ENCODE data around the gene CENPP.

Gene CENPP

DNA sequence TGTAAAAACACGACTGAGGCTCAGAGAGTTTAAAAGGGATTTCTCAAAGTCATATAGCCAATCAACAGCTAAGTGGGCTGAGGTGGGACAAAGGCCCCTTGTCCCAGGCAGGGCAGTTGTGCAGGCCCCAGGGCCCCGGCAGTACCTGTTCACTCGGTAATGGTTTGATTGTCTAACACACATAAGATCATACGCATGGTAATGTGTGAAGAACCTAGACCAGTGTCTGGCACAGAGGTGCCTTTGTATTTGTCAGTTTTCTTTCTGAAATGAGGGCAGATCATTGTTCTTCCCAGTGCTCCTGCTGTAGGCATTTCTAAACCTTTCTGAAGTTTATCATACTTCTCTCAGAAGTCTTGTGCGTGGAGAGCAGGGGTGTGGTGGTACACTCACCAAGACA, 277.3 kb downstream of the CENPP start:
- DNase-seq, result no peak

GRCh38 chr9:92603990-92604389, 278.2 kb downstream of the CENPP start:
- DNase-seq, result no peak

- no peak for DNase-seq
These were observed 279.5 kb downstream of the CENPP start for GRCh38 chr9:92605224-92605623.

DNA sequence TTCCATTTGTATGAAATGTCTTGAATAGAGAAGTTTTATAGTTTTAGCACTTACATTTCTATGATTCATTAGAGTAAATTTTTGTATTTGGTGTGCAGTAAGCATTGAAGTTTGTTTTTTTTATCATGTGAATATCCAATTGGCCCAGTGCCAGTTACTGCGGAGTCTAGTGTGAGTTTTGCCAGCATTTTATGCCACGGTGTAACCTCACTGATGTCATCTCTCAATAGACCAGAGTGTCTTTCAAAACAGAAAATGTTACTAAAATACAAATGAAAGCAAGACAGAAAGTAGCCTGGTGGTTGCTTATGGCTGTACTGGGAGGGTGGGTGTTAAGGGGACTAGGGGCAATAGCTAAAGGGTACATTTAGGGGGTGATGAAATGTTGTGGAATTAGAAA, 281.3 kb downstream of the CENPP start:
- DNase-seq, result no peak

DNA sequence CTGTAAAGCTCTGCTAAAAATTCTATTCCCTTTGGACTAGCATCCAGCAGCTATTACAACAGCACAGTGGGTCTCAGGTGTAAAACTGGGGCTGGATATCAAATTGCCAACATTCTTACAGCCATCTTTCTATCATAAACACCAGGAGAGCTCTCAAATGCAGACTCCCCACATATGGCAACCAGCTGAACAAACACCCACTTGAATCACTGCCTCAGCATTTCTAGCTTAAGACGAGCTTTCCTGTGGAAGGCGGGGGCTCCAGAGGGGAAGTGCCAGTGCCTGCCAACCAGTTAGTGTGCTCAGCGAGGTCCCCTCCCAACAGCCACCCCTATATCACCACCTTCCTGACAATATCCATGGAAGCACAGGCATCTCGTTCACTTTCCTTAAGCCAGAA, 282.0 kb downstream of the CENPP start:
- DNase-seq, result no peak

GRCh38 chr9:92608241-92608908, 282.6 kb downstream of the CENPP start:
- DNase-seq, result no peak

- DNase-seq, result no peak
These were observed 283.2 kb downstream of the CENPP start for GRCh38 chr9:92608909-92609445.

- DNase-seq, result no peak
These were observed 285.0 kb downstream of the CENPP start for GRCh38 chr9:92610470-92611420.

GRCh38 chr9:92611621-92612285, 286.0 kb downstream of the CENPP start:
- no peak for DNase-seq

DNA sequence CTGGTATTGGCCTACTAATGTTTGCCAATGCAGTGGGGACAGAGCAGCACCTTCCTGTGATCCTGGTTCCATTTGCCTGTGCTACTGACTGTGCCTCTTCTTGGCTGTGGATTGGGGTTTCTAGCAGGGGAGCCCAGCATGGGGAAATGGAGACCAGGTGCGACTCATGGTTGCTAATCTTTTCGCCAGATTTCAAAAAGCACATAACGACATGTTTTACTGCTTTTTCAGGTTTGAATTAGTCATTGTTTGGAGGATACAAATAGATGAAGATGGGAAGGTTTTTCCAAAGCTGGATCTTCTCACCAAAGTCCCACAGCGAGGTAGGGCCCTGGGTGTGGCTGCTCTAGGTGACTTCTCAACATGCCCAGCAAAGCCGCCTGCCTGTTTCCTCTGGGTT, 286.5 kb downstream of the CENPP start:
- no peak for DNase-seq

DNA sequence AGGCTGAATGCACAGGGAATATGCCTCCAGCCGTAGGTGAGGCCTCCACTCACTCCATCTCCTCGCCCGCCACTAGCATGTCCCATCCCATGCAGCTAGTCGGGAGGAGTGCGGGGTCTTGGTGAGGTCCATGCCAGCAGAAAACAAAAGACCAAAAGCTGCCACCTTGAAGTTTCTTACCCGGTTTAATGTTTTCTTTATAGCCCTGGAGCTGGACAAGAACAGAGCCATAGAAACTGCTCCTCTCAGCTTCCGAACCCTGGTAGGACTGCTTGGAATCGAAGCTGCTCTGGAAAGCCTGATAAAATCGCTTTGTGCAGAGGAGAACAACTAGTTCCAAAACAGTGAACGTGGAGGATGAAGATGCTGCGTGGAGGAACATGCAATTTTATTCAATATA, 287.1 kb downstream of the CENPP start:
- no peak for DNase-seq

GRCh38 chr9:92613268-92614122, 287.7 kb downstream of the CENPP start:
- DNase-seq, result no peak

DNA sequence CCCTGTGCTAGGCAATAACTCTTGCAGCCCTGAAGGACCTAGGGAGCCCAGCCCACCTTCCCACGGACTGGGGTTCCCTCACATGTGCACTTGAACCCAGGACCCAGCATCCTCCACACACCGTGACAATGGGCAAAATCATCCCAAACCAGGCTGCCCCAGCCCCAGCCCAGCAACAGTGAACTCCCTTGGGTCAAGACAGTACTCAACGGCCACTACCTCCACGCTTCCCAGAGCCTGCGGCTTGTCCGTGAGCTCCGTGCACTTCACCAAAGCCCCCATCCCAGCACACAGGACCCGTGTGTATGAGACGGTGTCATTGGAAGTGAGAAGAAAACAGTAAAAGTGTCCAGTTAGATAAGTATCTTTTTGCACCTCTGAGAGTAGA, 288.4 kb downstream of the CENPP start:
- no peak for DNase-seq

- no peak for DNase-seq
These were observed 289.2 kb downstream of the CENPP start for GRCh38 chr9:92614763-92615461.

- DNase-seq, result no peak
These were observed 290.0 kb downstream of the CENPP start for GRCh38 chr9:92615790-92616189.

DNA sequence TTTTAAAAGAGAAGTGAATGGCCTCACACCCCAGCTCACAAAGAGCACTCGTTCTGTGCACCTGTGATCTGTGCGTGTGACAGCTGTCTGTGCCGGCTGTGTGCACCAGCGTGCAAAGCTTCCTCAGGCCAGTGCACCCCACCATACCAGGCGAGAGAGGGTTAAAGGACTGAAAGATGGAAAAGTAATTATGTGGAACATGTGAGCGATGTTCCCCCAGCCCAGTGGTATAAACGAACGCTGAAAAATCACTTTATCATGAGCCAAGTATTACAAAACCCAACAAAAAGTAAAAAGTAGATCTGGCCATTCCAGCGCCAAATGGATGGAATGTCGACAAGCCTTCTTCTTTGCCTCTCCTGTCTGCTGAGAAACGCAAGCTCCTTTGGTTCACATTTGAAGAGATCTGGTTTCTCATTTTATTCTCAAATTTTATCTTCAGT, 290.5 kb downstream of the CENPP start:
- DNase-seq, result no peak

- DNase-seq, result no peak
These were observed 290.9 kb downstream of the CENPP start for GRCh38 chr9:92616655-92617111.

DNA sequence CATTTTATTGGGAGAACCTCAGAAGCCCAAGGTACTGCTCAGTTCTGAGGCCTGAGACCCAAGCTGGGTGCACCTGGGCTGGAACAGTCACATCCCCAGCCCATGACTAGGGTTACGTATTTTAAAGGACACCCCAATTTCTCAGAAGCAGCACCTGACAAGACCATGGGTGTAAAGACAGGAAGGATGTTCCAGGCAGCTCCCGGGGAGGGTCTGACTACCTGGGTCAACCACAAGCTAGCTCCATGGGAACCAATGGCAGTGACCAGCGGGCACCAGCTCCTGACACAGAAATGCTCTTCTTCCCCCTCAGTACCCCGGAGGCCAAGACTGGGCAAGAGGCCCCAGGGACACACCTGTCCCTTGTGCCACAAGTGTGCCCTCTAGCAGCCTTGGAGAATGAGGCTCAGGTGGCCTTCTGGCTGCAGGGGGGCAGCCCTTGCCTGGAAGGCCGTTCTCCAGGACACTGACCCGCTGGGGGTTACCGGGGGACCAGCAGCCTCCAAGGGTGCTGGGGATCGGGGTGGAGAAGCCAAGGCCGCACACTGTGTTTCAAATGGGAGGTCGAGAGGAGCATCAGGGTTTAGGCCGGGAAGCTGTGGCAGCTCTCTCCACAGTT, 291.6 kb downstream of the CENPP start:
- DNase-seq, result no peak

GRCh38 chr9:92617951-92618510, 292.3 kb downstream of the CENPP start:
- DNase-seq, result no peak

DNA sequence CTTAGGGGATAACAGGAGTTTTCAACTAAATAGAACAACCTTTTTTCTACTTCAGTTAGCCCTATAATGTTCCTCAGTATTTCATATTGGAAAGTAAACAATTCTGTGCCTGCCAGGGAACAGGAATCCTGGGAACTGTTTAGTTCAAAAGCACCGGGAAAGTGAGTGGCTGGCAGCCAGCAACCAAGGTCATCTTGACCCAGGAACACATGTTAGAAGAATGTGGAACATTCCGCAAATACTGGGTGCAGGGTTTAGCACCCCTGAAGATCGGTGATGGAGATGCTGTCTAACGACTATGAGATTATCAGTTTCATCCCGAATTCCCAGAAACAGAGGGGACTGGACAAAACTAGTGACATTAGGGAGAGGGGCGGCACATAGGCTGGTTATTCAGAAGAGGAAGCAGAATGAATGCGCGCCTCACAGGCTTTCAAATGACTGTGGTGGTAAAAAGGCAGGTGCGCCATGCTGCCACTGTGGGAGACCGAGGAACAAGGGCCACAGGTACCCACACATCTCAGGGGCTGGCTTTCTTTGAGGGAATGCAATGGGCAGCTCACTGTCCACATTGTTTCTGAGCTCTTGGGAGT, 293.0 kb downstream of the CENPP start:
- DNase-seq, result no peak

Data from stimulated activated CD4-positive, alpha-beta T cell treated with anti-CD3 and anti-CD28 coated beads, Interleukin-4, amount 100 ng/mL, for 24 hours (primary cell).